ENCODE data around the gene SEMA4G.

SEMA4G gene, protein sequence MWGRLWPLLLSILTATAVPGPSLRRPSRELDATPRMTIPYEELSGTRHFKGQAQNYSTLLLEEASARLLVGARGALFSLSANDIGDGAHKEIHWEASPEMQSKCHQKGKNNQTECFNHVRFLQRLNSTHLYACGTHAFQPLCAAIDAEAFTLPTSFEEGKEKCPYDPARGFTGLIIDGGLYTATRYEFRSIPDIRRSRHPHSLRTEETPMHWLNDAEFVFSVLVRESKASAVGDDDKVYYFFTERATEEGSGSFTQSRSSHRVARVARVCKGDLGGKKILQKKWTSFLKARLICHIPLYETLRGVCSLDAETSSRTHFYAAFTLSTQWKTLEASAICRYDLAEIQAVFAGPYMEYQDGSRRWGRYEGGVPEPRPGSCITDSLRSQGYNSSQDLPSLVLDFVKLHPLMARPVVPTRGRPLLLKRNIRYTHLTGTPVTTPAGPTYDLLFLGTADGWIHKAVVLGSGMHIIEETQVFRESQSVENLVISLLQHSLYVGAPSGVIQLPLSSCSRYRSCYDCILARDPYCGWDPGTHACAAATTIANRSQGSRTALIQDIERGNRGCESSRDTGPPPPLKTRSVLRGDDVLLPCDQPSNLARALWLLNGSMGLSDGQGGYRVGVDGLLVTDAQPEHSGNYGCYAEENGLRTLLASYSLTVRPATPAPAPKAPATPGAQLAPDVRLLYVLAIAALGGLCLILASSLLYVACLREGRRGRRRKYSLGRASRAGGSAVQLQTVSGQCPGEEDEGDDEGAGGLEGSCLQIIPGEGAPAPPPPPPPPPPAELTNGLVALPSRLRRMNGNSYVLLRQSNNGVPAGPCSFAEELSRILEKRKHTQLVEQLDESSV

DNA sequence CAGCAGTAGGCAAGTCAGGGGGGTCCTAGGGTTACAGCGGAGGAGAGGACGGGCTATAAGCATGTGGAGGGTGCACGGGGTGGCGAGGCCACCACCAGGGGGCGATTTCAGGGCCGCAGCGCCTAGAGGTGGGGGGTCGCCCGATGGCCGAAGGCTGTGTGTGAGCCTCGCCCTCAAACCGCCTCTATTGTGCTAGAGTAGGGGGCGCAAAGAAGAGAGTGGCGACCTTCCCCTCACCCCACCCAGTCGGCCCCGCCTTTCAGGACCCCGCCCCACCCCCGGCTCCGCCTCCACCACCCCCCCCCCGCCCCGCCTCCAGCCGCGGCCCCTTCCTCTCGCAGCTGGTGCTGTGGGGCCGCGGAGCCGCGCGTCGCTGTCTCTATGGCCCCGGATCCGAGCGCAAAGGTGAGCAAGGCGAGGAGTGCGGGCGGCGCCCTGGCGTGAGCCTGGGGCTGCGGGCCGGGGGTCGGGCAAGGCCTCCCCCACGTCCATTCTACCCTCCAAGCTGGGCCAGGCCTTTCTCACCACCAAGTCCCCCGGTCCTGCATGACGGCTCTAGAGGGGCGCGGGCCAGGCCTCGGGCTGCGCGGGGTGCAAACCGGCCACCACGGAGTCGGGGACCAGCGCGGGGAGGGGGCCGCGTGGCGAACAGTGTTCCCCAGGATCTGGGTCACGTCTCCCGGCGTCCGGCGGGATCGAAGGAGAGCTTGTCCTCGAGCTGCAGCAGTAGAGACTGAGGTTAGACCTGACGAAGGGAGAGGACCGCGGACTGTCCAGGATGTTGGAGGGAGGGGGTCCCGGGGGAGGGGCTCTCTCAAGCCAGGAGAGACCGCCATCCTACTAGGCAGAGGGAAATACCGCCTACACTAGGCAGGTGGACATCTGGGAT is at the start of gene SEMA4G:
Gene SEMA4G, plus strand, starts transcription at position 318 of the 889 bp plus-strand sequence. CDS start 3,409 bp downstream, outside the sequence.
- Histone ChIP-seq H3K9me2 (replicated peaks; ENCODE audit: insufficient read depth, low read length) (no peaks in the 10 kb centered on the region), H3K4me3 (ENCODE audit: insufficient read depth, low read length, poor library complexity, severe bottlenecking) (peak within 1 kb of the TSS; percentile 23), H3F3A (ENCODE audit: insufficient read depth) (0 out of 2 replicates have a peak, but pooled peaks cover 3% of the 10 kb centered on the region), H3K79me2 (ENCODE audit: insufficient read depth, low read length) (no peaks in the 10 kb centered on the region), H2AFZ (ENCODE audit: low read depth, low read length, severe bottlenecking) (peak within 1 kb of the TSS; percentile 47), H3K9me3 (ENCODE audit: insufficient read depth, low read length) (no peaks in the 10 kb centered on the region), H4K20me1 (ENCODE audit: low read depth, low read length) (no peaks in the 10 kb centered on the region), H3K27me3 (ENCODE audit: low read length) (no peaks in the 10 kb centered on the region), H3K27ac (ENCODE audit: low read depth, low read length) (no peak within 1 kb of the TSS), H3K36me3 (ENCODE audit: low read length) (no peaks in the 10 kb centered on the region), H3K4me2 (ENCODE audit: low read depth, low read length, poor library complexity, severe bottlenecking) (peak within 1 kb of the TSS; percentile 42), H3K9ac (ENCODE audit: low read length) (no peak within 1 kb of the TSS; the same call in 1 of the 2 replicates)
- TF ChIP-seq EZH2phosphoT487 (conservative IDR thresholded peaks at IDR 0.05; ENCODE audit: low read length) = no peak
- TF ChIP-seq, protein P1, sequence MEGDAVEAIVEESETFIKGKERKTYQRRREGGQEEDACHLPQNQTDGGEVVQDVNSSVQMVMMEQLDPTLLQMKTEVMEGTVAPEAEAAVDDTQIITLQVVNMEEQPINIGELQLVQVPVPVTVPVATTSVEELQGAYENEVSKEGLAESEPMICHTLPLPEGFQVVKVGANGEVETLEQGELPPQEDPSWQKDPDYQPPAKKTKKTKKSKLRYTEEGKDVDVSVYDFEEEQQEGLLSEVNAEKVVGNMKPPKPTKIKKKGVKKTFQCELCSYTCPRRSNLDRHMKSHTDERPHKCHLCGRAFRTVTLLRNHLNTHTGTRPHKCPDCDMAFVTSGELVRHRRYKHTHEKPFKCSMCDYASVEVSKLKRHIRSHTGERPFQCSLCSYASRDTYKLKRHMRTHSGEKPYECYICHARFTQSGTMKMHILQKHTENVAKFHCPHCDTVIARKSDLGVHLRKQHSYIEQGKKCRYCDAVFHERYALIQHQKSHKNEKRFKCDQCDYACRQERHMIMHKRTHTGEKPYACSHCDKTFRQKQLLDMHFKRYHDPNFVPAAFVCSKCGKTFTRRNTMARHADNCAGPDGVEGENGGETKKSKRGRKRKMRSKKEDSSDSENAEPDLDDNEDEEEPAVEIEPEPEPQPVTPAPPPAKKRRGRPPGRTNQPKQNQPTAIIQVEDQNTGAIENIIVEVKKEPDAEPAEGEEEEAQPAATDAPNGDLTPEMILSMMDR (IDR thresholded peaks at IDR 0.05; ENCODE audit: insufficient read depth, low read length, poor library complexity, severe bottlenecking) = peak; percentile 53

DNA sequence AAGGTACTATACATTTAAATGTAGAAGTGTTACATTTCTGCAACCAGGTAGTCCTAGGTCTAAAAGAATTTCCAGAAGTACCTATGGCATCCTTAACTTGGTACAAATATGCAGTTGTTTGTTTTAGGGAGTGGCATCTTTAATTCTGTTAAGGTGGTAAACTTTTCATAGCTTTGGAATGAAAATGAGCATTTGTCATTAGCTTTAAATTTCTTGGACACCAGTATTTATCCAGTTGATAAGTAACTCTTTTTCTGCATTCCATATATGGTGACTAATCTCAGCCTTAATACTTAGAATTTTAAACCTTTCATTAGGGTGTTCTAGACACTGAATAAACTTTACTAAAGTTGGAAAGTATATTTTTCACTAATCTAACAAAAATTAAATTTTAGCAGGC is 45.7 kb upstream of the SEMA4G start:
- peaks cover 60% of the 10 kb centered on the region for H3K36me3 ChIP-seq (ENCODE audit: low read length)
- TF ChIP-seq, protein P1 (IDR thresholded peaks at IDR 0.05; ENCODE audit: insufficient read depth, low read length, poor library complexity, severe bottlenecking) = no peak
- no peak for TF ChIP-seq EZH2phosphoT487 (conservative IDR thresholded peaks at IDR 0.05; ENCODE audit: low read length)

DNA sequence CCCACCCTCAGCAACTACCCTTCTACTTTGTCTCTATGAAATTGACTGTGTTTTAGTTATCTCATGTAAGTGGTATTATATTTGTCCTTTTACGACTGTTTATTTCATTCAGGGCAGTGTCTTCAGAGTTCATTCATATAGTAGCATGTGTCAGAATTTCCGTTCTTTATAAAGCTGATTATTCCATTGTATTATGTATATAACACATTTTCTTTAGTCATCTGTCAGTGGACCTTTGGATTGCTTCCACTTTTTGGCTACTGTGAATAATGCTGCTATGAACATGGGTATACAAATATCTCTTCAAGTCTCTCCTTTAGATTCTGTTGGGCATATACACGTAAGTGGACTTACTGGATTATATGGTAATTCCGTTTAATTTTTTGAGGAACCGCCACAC is 42.0 kb upstream of the SEMA4G start:
- Histone ChIP-seq H3F3A (ENCODE audit: insufficient read depth) (peaks cover 8% of the 10 kb centered on the region; the same call in 1 of the 2 replicates), H3K27ac (ENCODE audit: low read depth, low read length) (no peak overlapping the region), H3K4me2 (ENCODE audit: low read depth, low read length, poor library complexity, severe bottlenecking) (no peak overlapping the region), H2AFZ (ENCODE audit: low read depth, low read length, severe bottlenecking) (no peak overlapping the region), H3K36me3 (ENCODE audit: low read length) (peaks cover 76% of the 10 kb centered on the region), H4K20me1 (ENCODE audit: low read depth, low read length) (no peaks in the 10 kb centered on the region), H3K79me2 (ENCODE audit: insufficient read depth, low read length) (peaks cover 9% of the 10 kb centered on the region; the same call in 1 of the 2 replicates), H3K4me3 (ENCODE audit: insufficient read depth, low read length, poor library complexity, severe bottlenecking) (no peak overlapping the region), H3K27me3 (ENCODE audit: low read length) (no peaks in the 10 kb centered on the region), H3K9me3 (ENCODE audit: insufficient read depth, low read length) (no peaks in the 10 kb centered on the region), H3K9me2 (replicated peaks; ENCODE audit: insufficient read depth, low read length) (no peaks in the 10 kb centered on the region), H3K9ac (ENCODE audit: low read length) (no peak overlapping the region)
- no peak for TF ChIP-seq EZH2phosphoT487 (conservative IDR thresholded peaks at IDR 0.05; ENCODE audit: low read length)
- TF ChIP-seq, protein P1 (IDR thresholded peaks at IDR 0.05; ENCODE audit: insufficient read depth, low read length, poor library complexity, severe bottlenecking) = no peak

More for the DNA sequence above, 45.7 kb upstream of the SEMA4G start:
- Histone ChIP-seq H3K27ac (ENCODE audit: low read depth, low read length) (no peak overlapping the region), H3K9ac (ENCODE audit: low read length) (no peak overlapping the region), H3K4me2 (ENCODE audit: low read depth, low read length, poor library complexity, severe bottlenecking) (no peak overlapping the region), H3K9me3 (ENCODE audit: insufficient read depth, low read length) (no peaks in the 10 kb centered on the region), H4K20me1 (ENCODE audit: low read depth, low read length) (no peaks in the 10 kb centered on the region), H3K4me3 (ENCODE audit: insufficient read depth, low read length, poor library complexity, severe bottlenecking) (no peak overlapping the region), H3K27me3 (ENCODE audit: low read length) (no peaks in the 10 kb centered on the region), H3F3A (ENCODE audit: insufficient read depth) (0 out of 2 replicates have a peak, but pooled peaks cover 4% of the 10 kb centered on the region), H2AFZ (ENCODE audit: low read depth, low read length, severe bottlenecking) (no peak overlapping the region), H3K79me2 (ENCODE audit: insufficient read depth, low read length) (peaks cover 9% of the 10 kb centered on the region; the same call in 1 of the 2 replicates), H3K9me2 (replicated peaks; ENCODE audit: insufficient read depth, low read length) (no peaks in the 10 kb centered on the region)
